Activated T-cell treated with anti-CD3 and anti-CD28 coated beads, Interleukin-2, amount 50 U/mL, for 1 hour (primary cell): Measurements from ENCODE around the gene IDUA.
"Not testable (repeated sequence)": the region's sequence is repeated elsewhere in the genome, so short reads cannot be mapped to it uniquely, and the experiment has no call there.

Experiments used
- DNase-seq: peaks from one replicate; pipeline ENCODE4 v3.0.0-alpha.2; 2020

IDUA gene

DNA sequence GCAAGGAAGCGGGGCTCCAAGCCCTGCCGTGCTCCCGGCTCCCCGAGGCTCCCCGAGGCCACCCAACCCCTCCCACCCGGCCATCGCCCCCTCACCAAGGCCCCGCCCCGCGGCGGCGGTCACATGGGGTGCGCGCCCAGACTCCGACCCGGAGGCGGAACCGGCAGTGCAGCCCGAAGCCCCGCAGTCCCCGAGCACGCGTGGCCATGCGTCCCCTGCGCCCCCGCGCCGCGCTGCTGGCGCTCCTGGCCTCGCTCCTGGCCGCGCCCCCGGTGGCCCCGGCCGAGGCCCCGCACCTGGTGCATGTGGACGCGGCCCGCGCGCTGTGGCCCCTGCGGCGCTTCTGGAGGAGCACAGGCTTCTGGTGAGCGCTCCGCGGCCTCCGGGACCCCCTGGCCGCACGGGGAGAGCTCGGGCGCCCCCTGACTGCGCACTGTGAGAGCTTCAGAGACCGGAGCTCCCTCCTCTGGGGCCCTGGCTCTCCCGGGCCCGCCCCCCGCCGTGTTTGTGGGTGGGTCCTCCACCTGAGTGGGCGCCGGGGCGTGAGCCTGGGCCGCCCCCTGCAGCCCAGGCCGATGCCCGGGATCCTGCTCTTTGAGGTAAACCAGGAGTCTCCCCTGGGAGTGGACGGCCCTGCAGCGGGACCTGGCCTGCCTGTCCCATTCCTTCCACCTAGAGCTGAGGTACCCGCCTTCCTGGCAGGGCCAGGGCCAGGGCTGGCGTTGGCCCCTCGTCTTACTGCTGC is at the start of gene IDUA:
TSS of gene IDUA (plus strand) at position 166 of the 745 bp plus-strand sequence. CDS start at position 207, 41 bp downstream.
- peak; percentile 88 for DNase-seq

DNA sequence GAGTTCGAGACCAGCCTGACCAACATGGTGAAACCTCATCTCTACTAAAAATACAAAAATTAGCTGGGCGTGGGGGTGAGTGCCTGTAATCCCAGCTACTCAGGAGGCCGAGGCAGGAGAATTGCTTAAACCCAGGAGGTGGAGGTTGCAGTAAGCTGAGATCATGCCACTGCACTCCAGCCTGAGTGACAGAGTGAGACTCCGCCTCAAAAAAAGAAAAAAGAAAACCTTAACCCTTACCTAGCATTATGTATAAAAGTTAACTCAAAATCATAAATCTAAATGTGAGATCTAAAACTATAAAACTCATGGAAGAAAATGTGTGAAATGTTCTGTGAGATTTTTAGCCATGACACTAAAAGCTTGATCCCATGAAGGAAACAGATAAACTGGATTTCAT is 47.3 kb upstream of the IDUA start:
- DNase-seq: not testable (repeated sequence)

DNA sequence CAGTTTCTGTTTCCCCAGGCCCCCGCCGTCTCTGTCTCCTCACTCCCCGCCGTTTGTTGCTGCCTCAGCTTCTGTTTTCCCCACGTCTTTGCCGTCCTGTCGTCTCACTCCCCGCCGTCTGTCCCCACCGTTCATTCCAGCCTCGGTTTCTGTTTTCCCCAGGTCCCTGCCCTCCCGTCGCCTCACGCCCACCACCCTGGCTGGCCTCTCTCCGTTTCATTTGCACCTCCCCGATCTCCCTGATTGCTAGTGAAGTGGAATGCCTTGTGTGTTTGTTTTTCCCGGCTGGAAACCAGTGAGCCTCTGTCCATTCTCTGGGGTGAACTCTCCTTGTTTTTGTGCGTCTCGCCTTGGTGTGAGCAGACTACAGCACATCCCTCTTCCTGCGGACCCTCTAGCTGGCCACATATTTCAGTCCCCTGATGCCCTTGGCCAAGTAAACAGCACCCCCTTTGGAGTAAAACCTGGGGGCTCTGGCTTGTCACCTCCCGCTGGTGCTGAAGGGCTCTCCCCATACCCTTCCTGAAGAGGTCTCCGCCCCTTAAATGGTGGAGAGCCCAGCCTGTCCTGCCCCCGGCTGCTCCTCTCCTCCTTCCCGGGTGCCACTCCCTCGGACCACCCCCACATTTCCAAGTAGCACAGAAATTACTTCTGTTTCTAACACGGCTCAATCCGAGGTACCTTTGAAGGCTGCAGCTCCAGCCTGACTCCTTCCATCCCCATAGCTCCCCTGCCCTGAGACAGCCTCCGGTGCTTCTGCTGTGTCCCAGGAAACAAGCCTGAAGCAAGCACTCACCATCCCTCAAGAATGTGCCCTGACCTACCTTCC is 41.4 kb upstream of the IDUA start:
- no peak for DNase-seq

DNA sequence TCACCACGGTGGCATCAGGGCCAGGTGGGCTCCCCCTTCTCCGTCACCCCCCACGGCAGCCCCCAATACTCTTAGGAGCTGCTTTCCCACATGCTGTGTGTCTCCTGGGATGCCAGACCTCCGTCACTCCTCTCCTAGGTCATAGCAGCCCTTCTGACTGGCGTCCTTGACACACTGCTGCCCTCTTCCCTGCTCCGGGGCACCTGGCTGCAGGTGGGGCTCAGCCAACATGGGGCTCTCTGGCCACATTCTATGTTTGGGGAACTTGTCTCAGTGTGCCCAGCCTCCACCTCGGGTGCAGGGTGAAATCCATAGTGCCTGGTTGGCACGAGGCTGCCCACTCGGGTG is 40.8 kb upstream of the IDUA start:
- DNase-seq: no peak

DNA sequence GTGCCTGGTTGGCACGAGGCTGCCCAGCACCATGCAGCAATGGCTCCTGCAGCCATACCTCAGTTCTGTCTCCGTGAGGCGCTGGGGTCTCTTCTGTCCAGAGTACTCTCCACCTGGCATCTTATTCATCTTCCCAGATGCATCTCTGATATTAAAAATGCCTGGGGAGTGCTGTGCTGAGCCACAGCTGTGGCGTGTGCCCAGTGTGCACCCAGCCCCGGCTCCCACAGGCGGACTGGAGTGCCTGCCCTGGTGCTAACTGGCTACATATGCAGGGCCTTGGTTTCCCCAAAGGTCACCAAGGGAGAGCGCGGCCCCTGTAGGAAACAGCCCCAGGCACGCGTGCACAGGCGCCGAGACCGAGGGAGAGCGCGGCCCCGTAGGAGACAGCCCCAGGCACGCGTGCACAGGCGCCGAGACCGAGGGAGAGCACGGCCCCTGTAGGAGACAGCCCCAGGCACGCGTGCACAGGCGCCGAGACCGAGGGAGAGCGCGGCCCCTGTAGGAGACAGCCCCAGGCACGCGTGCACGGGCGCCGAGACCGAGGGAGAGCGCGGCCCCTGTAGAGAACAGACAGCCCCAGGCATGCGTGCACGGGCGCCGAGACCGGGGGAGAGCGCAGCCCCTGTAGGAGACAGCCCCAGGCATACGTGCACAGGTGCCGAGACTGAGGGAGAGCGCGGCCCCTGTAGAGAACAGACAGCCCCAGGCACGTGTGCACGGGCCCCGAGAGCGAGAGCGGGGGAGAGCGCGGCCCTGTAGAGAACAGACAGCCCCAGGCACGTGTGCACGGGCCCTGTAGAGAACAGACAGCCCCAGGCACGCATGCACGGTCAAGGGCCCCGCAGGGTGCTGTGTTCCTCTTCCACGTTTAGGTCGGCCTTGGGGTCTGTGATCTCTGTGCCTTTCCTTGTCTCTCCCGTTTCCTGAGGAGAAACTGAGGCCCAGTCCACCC is 40.0 kb upstream of the IDUA start:
- no peak for DNase-seq

DNA sequence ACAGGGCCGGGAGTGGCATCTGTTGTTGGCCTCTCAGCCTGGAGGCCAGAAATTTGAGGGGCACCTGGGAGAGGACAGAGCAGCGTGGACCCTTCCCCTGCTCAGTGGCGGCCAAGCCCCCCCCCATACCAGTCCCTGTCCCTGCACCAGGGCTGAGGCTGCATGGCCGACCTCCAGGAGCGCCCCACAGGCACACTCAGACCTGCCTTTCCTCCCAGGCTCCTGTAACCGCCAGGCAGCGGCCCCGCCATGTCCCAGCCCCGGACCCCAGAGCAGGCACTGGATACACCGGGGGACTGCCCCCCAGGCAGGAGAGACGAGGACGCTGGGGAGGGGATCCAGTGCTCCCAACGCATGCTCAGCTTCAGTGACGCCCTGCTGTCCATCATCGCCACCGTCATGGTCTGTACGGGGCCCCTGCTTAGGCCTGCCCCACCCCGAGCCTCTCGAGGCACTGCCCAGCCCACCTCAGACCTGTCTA is 39.3 kb upstream of the IDUA start:
- DNase-seq: no peak

DNA sequence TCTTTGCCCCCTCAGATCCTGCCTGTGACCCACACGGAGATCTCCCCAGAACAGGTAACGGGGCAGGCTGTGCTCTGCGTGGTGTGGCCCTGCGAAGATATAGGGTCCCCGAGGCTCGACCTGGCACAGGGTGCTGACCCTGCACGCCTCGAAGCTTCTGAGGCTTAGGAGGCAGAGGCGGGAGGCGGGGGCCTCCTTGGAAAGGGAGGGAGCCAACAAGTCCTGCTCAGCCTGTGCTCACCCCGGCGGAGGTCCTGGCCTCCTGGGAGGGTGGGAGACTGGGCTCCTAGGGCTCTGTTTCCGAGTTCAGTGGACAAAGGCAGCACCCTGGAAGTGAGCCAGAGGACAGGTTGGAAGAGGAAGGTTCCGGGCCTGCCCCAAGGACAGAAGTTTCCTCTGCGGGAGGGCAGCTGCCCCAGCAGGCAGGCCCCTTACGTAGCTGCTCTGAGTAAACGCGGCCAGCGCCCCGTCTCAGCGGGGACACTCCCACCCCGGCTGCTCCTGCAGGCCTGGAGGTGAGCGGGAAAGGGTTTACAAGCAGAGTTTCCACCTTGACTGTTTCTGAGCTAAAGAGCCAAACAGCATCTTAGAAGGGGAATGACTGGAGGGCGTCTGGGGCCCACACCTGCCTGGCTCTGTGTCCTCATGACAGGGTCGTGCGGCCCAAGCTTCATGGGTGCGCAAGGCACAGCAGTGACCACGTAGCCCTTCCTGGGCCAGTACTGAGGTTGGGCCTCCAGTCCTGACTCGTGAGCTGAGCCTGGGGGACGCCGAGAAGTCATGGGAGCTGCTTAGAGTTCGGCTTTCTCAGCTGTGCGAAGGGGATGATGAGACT is 38.5 kb upstream of the IDUA start:
- DNase-seq: no peak

DNA sequence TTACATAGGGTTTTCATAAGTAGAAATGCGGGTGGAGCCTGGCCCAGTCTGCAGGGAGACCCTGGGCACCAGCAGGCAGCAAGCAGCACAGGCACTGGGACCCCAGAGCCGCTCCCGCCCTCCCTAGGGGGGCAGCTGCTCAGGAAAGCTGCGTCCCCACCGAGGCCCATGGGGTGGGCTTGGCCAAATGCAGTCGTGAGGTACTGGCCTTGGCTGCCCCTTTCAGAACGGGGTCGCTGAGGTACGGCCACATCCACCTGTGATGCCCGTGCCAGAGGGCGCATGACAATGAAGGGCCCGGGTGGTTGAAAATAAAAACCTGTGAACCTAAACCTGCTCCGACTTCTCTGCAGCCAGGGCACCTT is 37.9 kb upstream of the IDUA start:
- DNase-seq: no peak

DNA sequence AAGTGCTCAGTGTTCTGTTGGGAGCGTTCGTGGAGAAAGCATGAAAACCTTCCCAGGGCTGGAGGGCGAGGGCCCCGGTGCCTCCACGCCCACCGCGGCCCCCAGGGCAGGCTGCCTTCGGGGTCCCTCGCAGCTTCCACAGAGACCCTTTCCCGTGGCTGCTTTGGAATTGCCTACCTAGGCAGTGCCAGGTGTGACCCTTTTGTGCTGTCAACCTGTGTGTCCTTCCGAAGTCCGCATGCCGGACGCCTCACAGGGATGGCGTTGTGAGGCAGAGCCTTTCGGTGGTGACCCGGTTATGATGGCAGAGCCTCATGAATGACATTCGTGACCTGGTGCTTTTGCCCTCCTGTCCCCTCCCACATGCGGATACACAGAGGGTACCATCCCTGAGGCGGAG is 37.2 kb upstream of the IDUA start:
- no peak for DNase-seq

DNA sequence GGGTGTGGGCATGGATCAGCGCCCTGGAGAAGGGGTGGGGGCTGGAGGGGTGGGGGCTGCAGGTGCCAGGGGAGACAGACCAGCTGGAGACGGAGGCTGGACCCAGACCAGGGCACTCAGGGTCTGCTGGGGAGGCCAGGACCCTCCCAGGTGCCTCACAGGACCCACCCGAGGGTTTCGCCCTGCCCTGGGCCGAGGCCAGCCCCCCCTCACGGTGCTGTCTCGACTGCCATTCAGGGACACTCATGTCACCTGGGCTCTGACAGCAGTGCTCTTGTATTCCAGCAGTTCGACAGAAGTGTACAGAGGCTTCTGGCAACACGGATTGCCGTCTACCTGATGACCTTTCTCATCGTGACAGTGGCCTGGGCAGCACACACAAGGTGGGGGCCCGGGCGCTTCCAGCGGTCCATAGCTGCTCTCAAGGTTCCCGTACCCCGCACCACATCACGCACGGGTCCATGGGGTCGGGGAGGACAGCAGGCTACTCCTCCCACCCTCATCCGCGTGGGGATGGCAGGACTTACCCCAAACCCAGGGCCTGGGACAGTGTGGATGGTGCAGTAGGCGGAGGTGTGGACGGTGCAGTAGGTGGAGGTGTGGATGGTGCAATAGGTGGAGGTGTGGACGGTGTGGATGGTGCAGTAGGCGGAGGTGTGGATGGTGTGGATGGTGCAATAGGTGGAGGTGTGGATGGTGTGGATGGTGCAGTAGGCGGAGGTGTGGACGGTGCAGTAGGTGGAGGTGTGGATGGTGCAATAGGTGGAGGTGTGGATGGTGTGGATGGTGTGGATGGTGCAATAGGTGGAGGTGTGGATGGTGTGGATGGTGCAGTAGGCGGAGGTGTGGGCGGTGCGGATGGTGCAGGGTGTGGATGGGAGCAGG is 36.5 kb upstream of the IDUA start:
- DNase-seq: no peak

DNA sequence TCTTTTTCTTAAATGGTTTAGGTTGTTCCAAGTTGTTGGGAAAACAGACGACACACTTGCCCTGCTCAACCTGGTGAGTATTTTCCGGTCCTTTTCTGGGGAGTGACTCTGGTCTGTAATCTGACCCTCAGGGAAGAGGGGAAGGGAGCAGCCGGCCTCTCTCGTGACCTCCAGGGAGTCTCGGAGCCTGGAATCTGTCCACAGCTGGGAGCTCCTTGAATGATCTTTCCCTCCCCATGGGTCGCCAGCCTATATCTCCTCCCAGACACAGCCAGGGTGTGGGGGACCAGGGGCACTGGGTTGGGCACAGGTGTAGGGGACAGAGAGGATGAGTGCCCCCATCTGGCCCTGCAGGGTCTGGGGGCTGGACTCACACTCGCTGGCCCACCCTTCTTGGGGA is 35.7 kb upstream of the IDUA start:
- no peak for DNase-seq

DNA sequence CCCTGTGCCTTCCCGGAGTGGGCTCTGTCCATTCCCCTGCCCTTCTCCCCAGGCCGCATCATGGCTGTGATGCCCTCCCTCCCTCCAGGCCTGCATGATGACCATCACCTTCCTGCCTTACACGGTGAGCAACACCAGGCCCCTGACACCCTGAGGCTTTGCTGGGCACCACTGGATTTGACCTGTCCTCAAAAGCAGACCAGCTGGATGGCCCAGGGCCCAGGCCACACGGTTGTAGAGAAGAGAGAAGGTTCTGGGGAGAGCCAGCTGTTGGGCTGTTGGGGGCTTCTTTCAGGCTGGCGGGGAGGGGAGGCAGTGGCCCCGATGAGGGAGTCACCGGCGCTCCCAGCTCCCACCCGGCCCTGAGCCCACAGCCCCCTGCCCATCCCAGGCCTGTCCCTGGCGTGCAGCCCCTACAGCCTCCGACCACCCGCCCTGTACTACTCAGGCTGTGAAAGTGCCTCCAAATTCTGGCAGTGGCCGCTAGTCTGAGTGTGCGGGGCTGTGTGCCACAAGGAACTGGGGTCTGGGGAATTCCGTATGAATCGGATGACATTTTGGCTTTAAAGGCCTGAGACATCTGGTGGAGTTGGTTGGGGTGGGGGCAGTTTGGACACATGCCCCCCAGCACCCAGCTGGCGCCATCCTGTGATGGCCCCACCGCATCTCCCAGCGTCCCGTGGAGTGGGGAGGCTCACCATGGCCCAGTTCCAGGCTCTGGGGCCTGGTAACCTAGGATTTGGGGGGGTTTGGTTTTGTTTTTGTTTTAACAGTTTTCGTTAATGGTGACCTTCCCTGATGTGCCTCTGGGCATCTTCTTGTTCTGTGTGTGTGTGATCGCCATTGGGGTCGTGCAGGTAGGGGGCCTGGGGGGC is 35.0 kb upstream of the IDUA start:
- no peak for DNase-seq

DNA sequence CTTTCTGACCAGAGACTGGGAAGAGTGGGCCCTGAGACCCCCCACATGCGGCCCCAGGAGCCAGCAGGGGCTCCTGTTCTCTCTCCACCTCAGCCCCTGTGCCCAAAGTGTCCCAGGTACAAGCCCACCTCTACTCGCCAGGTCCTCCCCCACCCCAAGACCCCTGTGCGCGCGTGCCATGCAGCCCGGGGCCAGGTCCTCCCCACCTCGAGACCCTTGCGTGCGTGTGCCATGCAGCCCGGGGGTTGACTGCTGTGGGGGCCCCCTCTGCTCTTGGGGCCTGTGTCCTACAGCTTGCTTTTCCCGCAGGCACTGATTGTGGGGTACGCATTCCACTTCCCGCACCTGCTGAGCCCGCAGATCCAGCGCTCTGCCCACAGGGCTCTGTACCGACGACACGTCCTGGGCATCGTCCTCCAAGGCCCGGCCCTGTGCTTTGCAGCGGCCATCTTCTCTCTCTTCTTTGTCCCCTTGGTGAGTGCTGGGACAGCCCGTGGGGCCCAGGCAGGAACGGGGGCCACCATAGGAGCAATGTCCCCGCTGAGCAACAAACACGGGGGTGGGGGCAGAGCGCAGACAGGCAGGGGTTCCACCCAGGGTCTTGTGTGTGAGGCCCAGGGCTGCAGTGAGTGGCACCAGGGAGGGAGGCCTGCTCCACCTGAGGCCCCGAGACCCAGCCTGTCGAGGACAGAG is 33.8 kb upstream of the IDUA start:
- no peak for DNase-seq

DNA sequence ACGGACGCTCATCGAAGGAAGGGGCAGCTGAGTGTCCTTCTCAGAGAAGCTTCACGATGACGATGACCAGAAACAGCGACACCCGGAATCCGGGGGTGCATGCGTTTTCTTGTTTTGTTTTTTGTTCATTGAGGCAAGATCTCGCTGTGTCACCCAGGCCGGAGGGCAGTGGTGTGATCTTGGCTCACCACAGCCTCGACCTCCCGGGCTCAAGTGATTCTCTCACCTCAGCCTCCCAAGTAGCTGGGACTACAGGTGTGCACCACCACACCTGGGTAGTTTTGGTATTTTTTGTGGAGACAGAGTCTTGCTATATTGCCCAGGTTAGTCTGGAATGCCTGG is 33.3 kb upstream of the IDUA start:
- no peak for DNase-seq

DNA sequence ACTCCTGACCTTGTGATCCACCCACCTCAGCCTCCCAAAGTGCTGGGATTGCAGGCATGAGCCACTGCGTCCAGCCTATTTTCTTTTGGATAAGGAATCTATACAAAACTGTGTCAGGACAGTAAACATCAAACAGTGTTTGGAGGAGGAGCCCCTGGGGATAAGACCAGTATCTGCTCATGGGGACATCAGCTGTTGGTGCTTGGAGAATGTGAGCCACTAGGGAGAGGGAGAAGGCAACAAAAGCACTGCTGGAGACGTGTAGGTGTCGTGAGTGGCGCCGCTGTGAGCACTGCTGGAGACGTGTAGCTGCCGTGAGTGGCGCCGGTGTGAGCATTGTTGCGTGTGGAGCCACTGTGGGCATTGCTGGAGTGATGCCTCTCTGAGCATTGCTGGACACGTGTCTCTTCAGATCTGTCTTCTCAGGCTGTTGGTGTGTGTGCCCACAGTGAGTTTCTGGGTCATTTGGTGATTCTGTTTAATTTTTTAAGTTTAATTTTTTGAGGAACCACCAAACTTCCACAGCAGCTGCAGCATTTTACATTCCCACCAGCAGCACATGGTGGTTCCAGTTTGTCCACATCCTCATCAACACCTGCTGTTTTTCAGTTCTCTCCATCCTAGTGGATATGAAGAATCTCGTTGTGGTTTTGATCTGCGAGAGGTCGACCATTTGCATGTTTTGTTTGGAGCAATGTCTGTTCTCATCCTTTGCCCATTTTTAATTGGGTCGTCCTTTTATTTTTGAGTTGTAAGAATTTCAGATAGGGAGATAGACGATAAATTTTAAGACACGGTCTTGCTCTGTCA is 32.4 kb upstream of the IDUA start:
- DNase-seq: no peak

DNA sequence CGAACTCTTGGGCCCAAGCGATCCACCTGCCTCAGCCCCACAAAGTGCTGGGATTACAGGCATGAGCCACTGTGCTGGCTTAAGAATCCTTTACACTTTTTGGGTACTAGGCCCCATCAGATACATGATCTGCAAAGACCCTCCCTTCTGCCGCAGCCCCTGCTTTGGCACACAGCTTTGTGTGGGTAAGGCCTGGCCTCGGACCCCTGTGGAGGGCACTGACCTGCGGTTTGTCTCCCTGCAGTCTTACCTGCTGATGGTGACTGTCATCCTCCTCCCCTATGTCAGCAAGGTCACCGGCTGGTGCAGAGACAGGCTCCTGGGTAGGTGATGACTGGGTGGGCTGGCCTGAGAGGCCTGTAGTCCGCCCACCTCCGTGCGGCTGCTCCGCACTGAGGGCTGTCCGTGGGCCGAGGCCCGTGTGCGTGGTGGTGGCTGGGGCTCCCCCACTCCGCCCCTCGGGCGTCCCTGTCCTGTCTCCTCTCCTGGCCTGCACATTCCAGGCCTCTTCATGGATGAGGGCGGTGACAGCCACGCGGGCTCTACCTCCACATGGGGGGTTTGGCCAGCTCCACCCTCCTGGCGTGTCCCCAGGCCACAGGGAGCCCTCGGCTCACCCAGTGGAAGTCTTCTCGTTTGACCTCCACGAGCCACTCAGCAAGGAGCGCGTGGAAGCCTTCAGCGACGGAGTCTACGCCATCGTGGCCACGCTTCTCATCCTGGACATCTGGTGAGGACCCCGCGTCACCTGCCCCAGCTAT is 31.5 kb upstream of the IDUA start:
- no peak for DNase-seq

DNA sequence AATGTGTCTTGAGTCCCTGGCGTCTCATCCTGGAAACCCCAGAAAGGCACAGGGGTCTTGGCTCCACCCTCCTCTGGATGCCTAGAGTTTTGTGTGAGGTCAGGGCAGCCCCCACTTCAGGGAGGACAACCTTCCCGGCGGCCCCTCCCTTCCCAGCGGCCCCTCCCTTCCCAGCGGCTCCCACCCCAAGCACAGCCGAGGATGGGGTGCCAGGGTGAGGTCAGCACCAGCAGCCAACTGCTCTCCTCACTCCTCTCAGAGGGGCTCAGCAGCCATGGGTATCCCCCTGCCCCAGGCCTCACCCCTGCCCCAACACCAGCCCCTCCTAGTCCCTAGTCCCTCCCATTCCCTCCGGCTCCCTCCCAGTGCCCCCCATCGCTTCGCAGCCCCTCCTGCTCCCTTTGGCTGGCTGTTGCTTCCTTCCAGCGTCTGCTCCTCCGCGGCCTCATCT is 30.9 kb upstream of the IDUA start:
- no peak for DNase-seq
